ENCODE results near the gene BRWD1.

The BRWD1 gene

GRCh38 chr21:39327727-39328126 lies 14.3 kb upstream of the BRWD1 start:
- DNase-seq (ENCODE audit: low read depth in 2 of 2) = no peak

GRCh38 chr21:39326607-39327307 lies 13.3 kb upstream of the BRWD1 start:
- DNase-seq (ENCODE audit: low read depth in 2 of 2) = no peak

- no peak for DNase-seq (ENCODE audit: low read depth in 2 of 2)
These were observed 12.0 kb upstream of the BRWD1 start for GRCh38 chr21:39325458-39325857.

GRCh38 chr21:39321424-39321823 lies 8.0 kb upstream of the BRWD1 start:
- DNase-seq (ENCODE audit: low read depth in 2 of 2) = no peak

- no peak for DNase-seq (ENCODE audit: low read depth in 2 of 2)
These were observed 6.4 kb upstream of the BRWD1 start for GRCh38 chr21:39319814-39320332.

GRCh38 chr21:39319251-39319756 lies 5.9 kb upstream of the BRWD1 start:
- DNase-seq (ENCODE audit: low read depth in 2 of 2) = no peak

- no peak for DNase-seq (ENCODE audit: low read depth in 2 of 2)
These were observed 4.9 kb upstream of the BRWD1 start for GRCh38 chr21:39318091-39318959.

- DNase-seq (ENCODE audit: low read depth in 2 of 2) = no peak
These were observed 4.0 kb upstream of the BRWD1 start for GRCh38 chr21:39317134-39318090.

GRCh38 chr21:39316729-39317128 lies 3.3 kb upstream of the BRWD1 start:
- DNase-seq (ENCODE audit: low read depth in 2 of 2) = no peak

- no peak for DNase-seq (ENCODE audit: low read depth in 2 of 2)
These were observed 2.4 kb upstream of the BRWD1 start for GRCh38 chr21:39315603-39316445.

GRCh38 chr21:39314143-39315027 lies 953 bp upstream of the BRWD1 start:
- no peak for DNase-seq (ENCODE audit: low read depth in 2 of 2)

GRCh38 chr21:39313042-39313570 lies 326 bp downstream of the BRWD1 start:
- peak in 1 of 2 donors; percentile 10 for DNase-seq (ENCODE audit: low read depth in 2 of 2)

GRCh38 chr21:39312112-39313041 lies 1.1 kb downstream of the BRWD1 start:
- peak; percentile 89 to 95 for DNase-seq (ENCODE audit: low read depth in 2 of 2)

- no peak for DNase-seq (ENCODE audit: low read depth in 2 of 2)
These were observed 2.3 kb downstream of the BRWD1 start for GRCh38 chr21:39311164-39311563.

GRCh38 chr21:39307466-39307865 lies 6.0 kb downstream of the BRWD1 start:
- no peak for DNase-seq (ENCODE audit: low read depth in 2 of 2)

GRCh38 chr21:39300587-39300986 lies 12.8 kb downstream of the BRWD1 start:
- no peak for DNase-seq (ENCODE audit: low read depth in 2 of 2)

GRCh38 chr21:39296891-39297290 lies 16.5 kb downstream of the BRWD1 start:
- DNase-seq (ENCODE audit: low read depth in 2 of 2) = no peak

- no peak for DNase-seq (ENCODE audit: low read depth in 2 of 2)
These were observed 24.4 kb downstream of the BRWD1 start for GRCh38 chr21:39288987-39289386.

All from stimulated activated CD4-positive, alpha-beta T cell treated with anti-CD3 and anti-CD28 coated beads, Interleukin-1b, Interleukin-23, amount 100 ng/mL, for 1 hour (primary cell).